HepG2 (cell line): ENCODE measurements around the gene RAPGEF2. TPM values are rescaled to one million over a fixed set of nuclear protein-coding genes. Genes with fewer than 3 reads are reported as not detected.
A peak's percentile ranks its signal among the peaks of the same experiment; 100 is the strongest.

Source experiments
- BRD4 ChIP-seq: sonication (generic); formaldehyde crosslinking; IDR thresholded peaks from 2 replicates; pipeline ENCODE4 v1.4.0; 2020; ENCODE audit warnings: missing genetic modification reagents
- CENPX ChIP-seq: sonication (generic); formaldehyde crosslinking; IDR thresholded peaks from 2 replicates; pipeline ENCODE4 v1.9.0; 2021; ENCODE audit warnings: mild to moderate bottlenecking, missing genetic modification reagents, moderate library complexity
- ELK4 ChIP-seq: sonication (generic); formaldehyde crosslinking; IDR thresholded peaks from 2 replicates; pipeline ENCODE4 v1.9.0; 2021; ENCODE audit warnings: missing genetic modification reagents, borderline replicate concordance
- GATAD2A ChIP-seq: IDR thresholded peaks from 2 replicates; pipeline ENCODE4 v1.6.1; 2016
- HINFP ChIP-seq: sonication (generic); formaldehyde crosslinking; IDR thresholded peaks from 2 replicates; pipeline ENCODE4 v1.4.0; 2020; ENCODE audit warnings: low read depth, mild to moderate bottlenecking, missing genetic modification reagents
- HOXD1 ChIP-seq: sonication (generic); formaldehyde crosslinking; IDR thresholded peaks from 2 replicates; pipeline ENCODE4 v1.5.0; 2020; ENCODE audit warnings: missing genetic modification reagents
- NFYC ChIP-seq: IDR thresholded peaks from 2 replicates; pipeline ENCODE4 v1.6.1; 2016; ENCODE audit warnings: missing genetic modification reagents, missing compliant biosample characterization
- SMAD9 ChIP-seq: sonication (generic); formaldehyde crosslinking; IDR thresholded peaks from 2 replicates; pipeline ENCODE4 v1.5.1; 2020; ENCODE audit warnings: mild to moderate bottlenecking, missing genetic modification reagents
- ZFP82 ChIP-seq: sonication (generic); formaldehyde crosslinking; IDR thresholded peaks from 2 replicates; pipeline ENCODE4 v1.5.1; 2020; ENCODE audit warnings: mild to moderate bottlenecking, missing genetic modification reagents, borderline replicate concordance
- ZFYVE20 ChIP-seq: sonication (generic); formaldehyde crosslinking; IDR thresholded peaks from 2 replicates; pipeline ENCODE4 v1.8.0; 2023; ENCODE audit warnings: low read depth, mild to moderate bottlenecking, moderate library complexity, missing genetic modification reagents, borderline replicate concordance
- ZNF280B ChIP-seq: sonication (generic); formaldehyde crosslinking; IDR thresholded peaks from 2 replicates; pipeline ENCODE4 v1.5.0; 2020; ENCODE audit warnings: missing genetic modification reagents, mild to moderate bottlenecking, borderline replicate concordance
- ZNF407 ChIP-seq: sonication (generic); formaldehyde crosslinking; IDR thresholded peaks from one replicate; pipeline ENCODE4 v1.5.1; 2020; ENCODE audit warnings: mild to moderate bottlenecking, missing genetic modification reagents; ENCODE audit errors: not compliant biosample characterization
- ZNF709 ChIP-seq: sonication (generic); formaldehyde crosslinking; IDR thresholded peaks from 2 replicates; pipeline ENCODE4 v1.5.0; 2020; ENCODE audit warnings: mild to moderate bottlenecking, missing genetic modification reagents
- ZNF75D ChIP-seq: sonication (generic); formaldehyde crosslinking; IDR thresholded peaks from 2 replicates; pipeline ENCODE4 v1.8.1; 2023; ENCODE audit warnings: missing genetic modification reagents, mild to moderate bottlenecking, borderline replicate concordance
- ZNF792 ChIP-seq: IDR thresholded peaks from 2 replicates; pipeline ENCODE4 v1.6.1; 2016
- polyA plus RNA-seq, 8 experiments: library from polyadenylated mRNA; depleted of rRNA in 3 of 8; stranded (reverse) in 7 of 8; unstranded in 1 of 8; fragments of >200 nt; fragmentation: Illumina TruSeq in 4 of 8; extraction: Trizol in 4 of 8; gene quantifications; 2 replicates each; pipeline versions ENCODE4 v1.2.1 to v1.2.3, GENCODE V29; 2011 to 2016; ENCODE audit warnings: low read depth in 4 of 8, missing spikeins in 1 of 8, mixed read lengths in 1 of 8; ENCODE audit not compliant: insufficient read depth in 1 of 8
- total RNA-seq, 5 experiments: library from RNA; depleted of rRNA; stranded (reverse); fragments of >200 nt; fragmentation: Illumina TruSeq; extraction: Trizol; gene quantifications; 2 replicates each; pipeline ENCODE4 v1.2.3, GENCODE V29; 2016; ENCODE audit warnings: low read depth in 1 of 5

RAPGEF2 gene
- total and polyA plus RNA-seq, 2 of the 13 experiments (the other 11 are each of a cell fraction or from before 2014, with no cell fraction given) = 19.2 to 23.0 TPM

GRCh38 chr4:159102622-159103383 lies at the start of gene RAPGEF2 (continued):
- TF ChIP-seq ZNF280B (CRISPR knock-in tag) (no peak), ZNF792 (CRISPR knock-in tag) (peak; percentile 62; the same call in 1 of the 2 replicates), SMAD9 (no peak), NFYC (CRISPR knock-in tag) (peak; percentile 76), BRD4 (CRISPR knock-in tag) (no peak), ZNF75D (CRISPR knock-in tag) (no peak), CENPX (CRISPR knock-in tag) (no peak), ELK4 (CRISPR knock-in tag) (no peak), ZFYVE20 (CRISPR knock-in tag) (no peak), ZNF709 (peak; percentile 22; the same call in 1 of the 2 replicates), HOXD1 (CRISPR knock-in tag) (no peak), GATAD2A (CRISPR knock-in tag) (no peak), ZNF407 (CRISPR knock-in tag) (no peak), ZFP82 (CRISPR knock-in tag) (no peak; the same call in 1 of the 2 replicates), HINFP (CRISPR knock-in tag) (no peak)
